Esophagus mucosa (tissue), 1 donor: ENCODE results near the gene SYT7. TPM values are rescaled to one million over a fixed set of nuclear protein-coding genes. Genes with fewer than 3 reads are reported as not detected.
"Not testable (repeated sequence)": the region's sequence is repeated elsewhere in the genome, so short reads cannot be mapped to it uniquely, and the experiment has no call there.

ENCODE experiments used
- ATAC-seq: fragments of 200-7000 bp; cut with Tn5 transposase; one replicate; pipeline ENCODE4 v1.9.1; 2020
- total RNA-seq: library from RNA; stranded (reverse); gene quantifications from one replicate; pipeline ENCODE4 v1.2.4, GENCODE V29; 2023
- donor health status: DM: yes; HTN: yes; CAD: no.

The SYT7 gene
- total RNA-seq, 1 donor from 2014 or later: 3.6 TPM

DNA sequence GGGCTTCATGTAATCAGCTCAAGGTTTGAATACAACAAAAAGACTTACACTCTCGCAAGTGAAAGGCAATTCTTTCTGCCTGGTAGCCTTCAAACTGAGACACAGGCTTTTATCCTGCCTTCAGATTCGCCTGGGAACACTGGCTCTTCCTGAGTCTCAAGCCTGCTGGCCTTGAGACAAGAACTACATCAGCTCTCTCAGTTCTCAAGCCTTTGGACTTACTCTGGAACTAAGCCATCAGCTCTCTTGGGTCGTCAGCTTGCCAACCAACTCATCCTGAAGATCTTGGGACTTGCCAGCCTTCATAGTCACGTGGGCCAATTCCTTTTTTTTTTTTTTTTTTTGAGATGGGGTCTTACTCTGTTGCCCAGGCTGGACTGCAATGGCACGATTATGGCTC is 108.0 kb downstream of the SYT7 start:
- ATAC-seq: no peak

GRCh38 chr11:61472282-61472681 is 108.6 kb downstream of the SYT7 start:
- ATAC-seq: no peak

- ATAC-seq: no peak
Measured at GRCh38 chr11:61468002-61468401, 112.9 kb downstream of the SYT7 start.

- ATAC-seq: not testable (repeated sequence)
Measured at GRCh38 chr11:61467602-61468001, 113.3 kb downstream of the SYT7 start.

Other genes with a start within 250 kb of the SYT7 start
- 130 TPM for gene DDB1, start 248.0 kb downstream of the SYT7 start, total RNA-seq
- gene TKFC, start 247.8 kb downstream of the SYT7 start, total RNA-seq: 46.0 TPM
- gene CYB561A3, start 219.2 kb downstream of the SYT7 start, total RNA-seq: 27.7 TPM
- gene TMEM138, start 218.7 kb downstream of the SYT7 start, total RNA-seq: 23.1 TPM
- gene TMEM216, start 188.5 kb downstream of the SYT7 start, total RNA-seq: 7.3 TPM
- 44.8 TPM for gene CPSF7, start 151.1 kb downstream of the SYT7 start, total RNA-seq
- 24.7 TPM for gene SDHAF2, start 151.0 kb downstream of the SYT7 start, total RNA-seq
- gene LRRC10B, start 72.3 kb downstream of the SYT7 start, total RNA-seq: 0.12 TPM
- gene DAGLA, start 99.3 kb upstream of the SYT7 start, total RNA-seq: 2.3 TPM
- gene MYRF, start 171.6 kb upstream of the SYT7 start, total RNA-seq: 0.88 TPM
- gene TMEM258, start 211.5 kb upstream of the SYT7 start, total RNA-seq: 90.9 TPM
- gene FEN1, start 211.8 kb upstream of the SYT7 start, total RNA-seq: 18.7 TPM
- gene FADS1, start 235.9 kb upstream of the SYT7 start, total RNA-seq: 7.5 TPM
- 43.3 TPM for gene FADS2, start 247.2 kb upstream of the SYT7 start, total RNA-seq